ENCODE data around the gene PDGFB. TPM values are rescaled to one million over a fixed set of nuclear protein-coding genes. Genes with fewer than 3 reads are reported as not detected.

The PDGFB gene
- total RNA-seq: 1.1 and 5.6 TPM in 2 replicates

- Histone ChIP-seq H3K4me3 (ENCODE audit: low read depth, low read length) (peak within 1 kb of the TSS; percentile 37), H3K27me3 (ENCODE audit: control insufficient read depth, insufficient read depth, low read length) (peaks cover 6% of the 10 kb centered on the region), H3K36me3 (ENCODE audit: control insufficient read depth, insufficient read depth, low read length) (no peaks in the 10 kb centered on the region)
- TF ChIP-seq, protein P1, sequence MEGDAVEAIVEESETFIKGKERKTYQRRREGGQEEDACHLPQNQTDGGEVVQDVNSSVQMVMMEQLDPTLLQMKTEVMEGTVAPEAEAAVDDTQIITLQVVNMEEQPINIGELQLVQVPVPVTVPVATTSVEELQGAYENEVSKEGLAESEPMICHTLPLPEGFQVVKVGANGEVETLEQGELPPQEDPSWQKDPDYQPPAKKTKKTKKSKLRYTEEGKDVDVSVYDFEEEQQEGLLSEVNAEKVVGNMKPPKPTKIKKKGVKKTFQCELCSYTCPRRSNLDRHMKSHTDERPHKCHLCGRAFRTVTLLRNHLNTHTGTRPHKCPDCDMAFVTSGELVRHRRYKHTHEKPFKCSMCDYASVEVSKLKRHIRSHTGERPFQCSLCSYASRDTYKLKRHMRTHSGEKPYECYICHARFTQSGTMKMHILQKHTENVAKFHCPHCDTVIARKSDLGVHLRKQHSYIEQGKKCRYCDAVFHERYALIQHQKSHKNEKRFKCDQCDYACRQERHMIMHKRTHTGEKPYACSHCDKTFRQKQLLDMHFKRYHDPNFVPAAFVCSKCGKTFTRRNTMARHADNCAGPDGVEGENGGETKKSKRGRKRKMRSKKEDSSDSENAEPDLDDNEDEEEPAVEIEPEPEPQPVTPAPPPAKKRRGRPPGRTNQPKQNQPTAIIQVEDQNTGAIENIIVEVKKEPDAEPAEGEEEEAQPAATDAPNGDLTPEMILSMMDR (IDR thresholded peaks at IDR 0.05; ENCODE audit: insufficient read depth, low read length, severe bottlenecking): no peak
- FAIRE-seq (no peak), DNase-seq (ENCODE audit: low read depth) (no peak)
Measured at GRCh38 chr22:39244496-39245129, at the start of gene PDGFB. Gene PDGFB, minus strand, starts transcription at chr22:39244982. Its CDS starts 1,019 bp downstream, at chr22:39243963.

- DNase-seq (ENCODE audit: low read depth) (no peak), FAIRE-seq (no peak)
- H3K36me3 ChIP-seq (ENCODE audit: control insufficient read depth, insufficient read depth, low read length): no peaks in the 10 kb centered on the region
- TF ChIP-seq, protein P1 (IDR thresholded peaks at IDR 0.05; ENCODE audit: insufficient read depth, low read length, severe bottlenecking): no peak
- no peak overlapping the region for H3K4me3 ChIP-seq (ENCODE audit: low read depth, low read length)
- no peaks in the 10 kb centered on the region for H3K27me3 ChIP-seq (ENCODE audit: control insufficient read depth, insufficient read depth, low read length)
Measured at GRCh38 chr22:39293766-39294368, 49.1 kb upstream of the PDGFB start.

- no peak overlapping the region for H3K4me3 ChIP-seq (ENCODE audit: low read depth, low read length)
- H3K27me3 ChIP-seq (ENCODE audit: control insufficient read depth, insufficient read depth, low read length): no peaks in the 10 kb centered on the region
- no peak for FAIRE-seq
- peak; percentile 93 for DNase-seq (ENCODE audit: low read depth)
- H3K36me3 ChIP-seq (ENCODE audit: control insufficient read depth, insufficient read depth, low read length): no peaks in the 10 kb centered on the region
- TF ChIP-seq, protein P1 (IDR thresholded peaks at IDR 0.05; ENCODE audit: insufficient read depth, low read length, severe bottlenecking): no peak
Measured at GRCh38 chr22:39292561-39293074, 47.8 kb upstream of the PDGFB start.

- FAIRE-seq: no peak
- Histone ChIP-seq H3K36me3 (ENCODE audit: control insufficient read depth, insufficient read depth, low read length) (no peaks in the 10 kb centered on the region), H3K27me3 (ENCODE audit: control insufficient read depth, insufficient read depth, low read length) (no peaks in the 10 kb centered on the region), H3K4me3 (ENCODE audit: low read depth, low read length) (no peak overlapping the region)
- DNase-seq (ENCODE audit: low read depth): no peak
- TF ChIP-seq, protein P1 (IDR thresholded peaks at IDR 0.05; ENCODE audit: insufficient read depth, low read length, severe bottlenecking): no peak
Measured at GRCh38 chr22:39292031-39292462, 47.3 kb upstream of the PDGFB start.

- Histone ChIP-seq H3K4me3 (ENCODE audit: low read depth, low read length) (no peak overlapping the region), H3K27me3 (ENCODE audit: control insufficient read depth, insufficient read depth, low read length) (no peaks in the 10 kb centered on the region), H3K36me3 (ENCODE audit: control insufficient read depth, insufficient read depth, low read length) (no peaks in the 10 kb centered on the region)
- no peak for DNase-seq (ENCODE audit: low read depth)
- TF ChIP-seq, protein P1 (IDR thresholded peaks at IDR 0.05; ENCODE audit: insufficient read depth, low read length, severe bottlenecking): peak; percentile 26
- FAIRE-seq: no peak
Measured at GRCh38 chr22:39291523-39291922, 46.7 kb upstream of the PDGFB start.

Measured in bronchial epithelial cell (primary cell).